Bronchial smooth muscle cell (primary cell): ENCODE measurements around the gene PLA2G6. TPM values are rescaled to one million over a fixed set of nuclear protein-coding genes. Genes with fewer than 3 reads are reported as not detected.

Source experiments
- total RNA-seq: library from RNA; depleted of rRNA; stranded (reverse); fragments of >200 nt; gene quantifications from 2 replicates; pipeline ENCODE4 v1.2.1, GENCODE V29; 2014

PLA2G6 gene, protein sequence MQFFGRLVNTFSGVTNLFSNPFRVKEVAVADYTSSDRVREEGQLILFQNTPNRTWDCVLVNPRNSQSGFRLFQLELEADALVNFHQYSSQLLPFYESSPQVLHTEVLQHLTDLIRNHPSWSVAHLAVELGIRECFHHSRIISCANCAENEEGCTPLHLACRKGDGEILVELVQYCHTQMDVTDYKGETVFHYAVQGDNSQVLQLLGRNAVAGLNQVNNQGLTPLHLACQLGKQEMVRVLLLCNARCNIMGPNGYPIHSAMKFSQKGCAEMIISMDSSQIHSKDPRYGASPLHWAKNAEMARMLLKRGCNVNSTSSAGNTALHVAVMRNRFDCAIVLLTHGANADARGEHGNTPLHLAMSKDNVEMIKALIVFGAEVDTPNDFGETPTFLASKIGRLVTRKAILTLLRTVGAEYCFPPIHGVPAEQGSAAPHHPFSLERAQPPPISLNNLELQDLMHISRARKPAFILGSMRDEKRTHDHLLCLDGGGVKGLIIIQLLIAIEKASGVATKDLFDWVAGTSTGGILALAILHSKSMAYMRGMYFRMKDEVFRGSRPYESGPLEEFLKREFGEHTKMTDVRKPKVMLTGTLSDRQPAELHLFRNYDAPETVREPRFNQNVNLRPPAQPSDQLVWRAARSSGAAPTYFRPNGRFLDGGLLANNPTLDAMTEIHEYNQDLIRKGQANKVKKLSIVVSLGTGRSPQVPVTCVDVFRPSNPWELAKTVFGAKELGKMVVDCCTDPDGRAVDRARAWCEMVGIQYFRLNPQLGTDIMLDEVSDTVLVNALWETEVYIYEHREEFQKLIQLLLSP
- 17.8 and 37.4 TPM in 2 replicates for total RNA-seq

DNA sequence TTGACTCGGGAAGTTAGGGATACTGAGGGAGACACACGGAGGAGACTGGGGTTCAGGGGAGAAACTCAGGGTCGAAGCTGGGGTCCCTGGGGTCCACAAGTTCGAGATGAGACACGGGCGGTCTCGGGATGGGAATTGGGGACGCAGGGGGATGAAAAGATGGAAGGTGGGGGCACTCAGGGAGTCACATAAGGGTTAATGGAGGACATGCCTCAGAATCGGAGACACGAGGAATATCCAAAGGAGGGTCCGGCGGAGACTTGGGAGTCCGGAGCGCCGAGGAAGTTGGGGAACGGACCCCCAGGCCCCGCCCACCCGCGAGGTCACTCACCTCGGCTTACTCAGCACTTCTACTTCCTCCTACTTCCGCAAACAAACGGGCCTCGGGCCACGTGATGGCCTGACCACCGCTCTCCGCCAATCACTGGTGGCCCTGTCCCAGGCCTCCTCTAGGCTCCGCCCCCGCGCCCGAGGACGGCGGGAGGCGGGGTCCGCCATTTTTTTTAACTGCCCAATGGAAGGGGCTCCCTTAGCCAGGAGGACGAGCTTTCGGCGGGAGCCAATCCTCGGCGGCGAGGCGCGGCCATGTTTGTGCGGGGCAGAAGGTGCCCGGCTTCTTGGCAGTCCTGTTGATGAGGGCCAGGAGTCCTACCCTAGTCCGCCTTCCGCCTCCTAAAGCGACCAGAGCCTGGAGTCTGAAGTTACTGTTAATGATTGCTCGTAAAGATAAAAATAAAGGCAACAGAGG is at the start of gene PLA2G6:
Gene PLA2G6, minus strand, starts transcription at position 378 of the 748 bp plus-strand sequence. CDS start 12,404 bp downstream, outside the sequence.

DNA sequence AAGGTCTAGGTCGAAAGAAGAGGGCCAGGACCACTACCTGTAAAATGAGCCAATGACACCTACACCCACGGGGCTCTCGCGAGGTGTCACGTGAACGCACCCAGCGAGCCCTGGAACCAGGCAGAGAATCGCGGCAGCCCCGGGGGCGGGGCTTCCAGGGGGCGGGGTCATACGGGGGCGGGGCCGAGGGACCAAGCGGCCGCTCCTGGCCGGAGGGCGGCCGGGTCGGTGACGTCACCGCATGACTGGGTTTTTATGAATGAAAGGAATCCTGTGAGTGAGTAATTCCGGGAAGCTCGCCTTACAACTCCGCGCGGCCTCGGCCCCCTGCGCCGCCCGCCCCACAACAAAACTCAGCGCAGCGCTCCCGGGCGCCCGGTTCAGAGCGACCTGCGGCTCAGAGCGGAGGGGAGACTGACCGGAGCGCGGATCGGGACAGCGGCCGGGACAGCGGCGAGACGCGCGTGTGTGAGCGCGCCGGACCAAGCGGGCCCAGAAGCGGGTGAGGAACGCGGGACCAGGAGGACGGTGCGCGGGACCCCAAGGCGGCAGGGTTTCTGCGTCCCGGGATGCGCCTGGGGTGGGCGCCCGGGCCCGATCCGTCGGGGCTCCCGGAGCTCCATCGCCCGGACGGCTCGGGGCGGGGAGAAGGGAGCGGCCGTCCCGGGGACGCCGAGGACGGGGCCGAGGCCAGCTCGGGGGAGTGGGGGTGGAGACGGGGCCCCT is 20.2 kb upstream of the PLA2G6 start, which contains the start of gene MAFF:
Gene MAFF, plus strand, starts transcription at position 284 of the 726 bp plus-strand sequence. CDS start 11,860 bp downstream, outside the sequence.

DNA sequence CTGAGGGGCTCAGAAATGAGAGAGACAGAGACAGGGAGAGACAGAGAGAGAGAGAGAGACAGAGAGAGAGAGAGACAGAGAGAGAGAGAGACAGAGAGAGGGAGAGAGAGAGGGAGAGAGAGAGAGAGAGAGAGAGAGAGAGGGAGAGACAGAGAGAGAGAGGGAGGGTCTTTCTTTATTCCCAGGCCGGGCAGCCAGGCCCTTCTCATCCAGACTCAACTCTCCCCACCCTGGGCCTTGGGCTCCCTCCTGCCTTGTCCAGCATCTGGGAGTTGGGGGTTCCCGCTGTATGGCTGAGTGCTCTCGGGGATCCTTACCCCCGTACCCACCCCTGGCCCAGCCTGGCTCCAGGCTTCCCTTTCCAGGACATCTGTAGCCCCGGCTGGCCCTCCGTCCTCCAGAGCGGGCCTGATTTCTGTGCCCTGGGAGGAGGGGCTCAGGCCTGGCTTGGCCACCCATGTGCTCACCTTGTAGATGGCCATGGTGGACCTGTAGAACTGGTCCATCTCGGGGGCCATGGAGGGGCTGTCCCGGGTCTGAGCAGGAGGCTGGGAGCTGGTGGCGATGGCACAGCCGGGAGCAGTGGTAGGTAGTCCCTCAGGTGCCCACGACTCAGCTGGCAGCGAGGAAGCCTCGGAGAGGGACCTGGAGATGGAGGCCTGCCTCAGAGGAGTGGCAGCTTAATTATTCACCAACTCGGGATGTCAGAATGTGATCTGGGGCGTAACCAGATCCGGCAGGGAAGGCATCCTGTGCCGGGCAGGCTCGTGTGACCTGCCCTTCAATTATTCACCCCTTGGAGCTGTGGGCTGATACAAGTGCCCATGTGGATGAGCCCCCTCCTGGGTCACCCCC is 71.4 kb downstream of the PLA2G6 start, which contains the start of gene BAIAP2L2:
Gene BAIAP2L2, minus strand, starts transcription at position 677 of the 855 bp plus-strand sequence. Its CDS starts 159 bp downstream, at position 518.

DNA sequence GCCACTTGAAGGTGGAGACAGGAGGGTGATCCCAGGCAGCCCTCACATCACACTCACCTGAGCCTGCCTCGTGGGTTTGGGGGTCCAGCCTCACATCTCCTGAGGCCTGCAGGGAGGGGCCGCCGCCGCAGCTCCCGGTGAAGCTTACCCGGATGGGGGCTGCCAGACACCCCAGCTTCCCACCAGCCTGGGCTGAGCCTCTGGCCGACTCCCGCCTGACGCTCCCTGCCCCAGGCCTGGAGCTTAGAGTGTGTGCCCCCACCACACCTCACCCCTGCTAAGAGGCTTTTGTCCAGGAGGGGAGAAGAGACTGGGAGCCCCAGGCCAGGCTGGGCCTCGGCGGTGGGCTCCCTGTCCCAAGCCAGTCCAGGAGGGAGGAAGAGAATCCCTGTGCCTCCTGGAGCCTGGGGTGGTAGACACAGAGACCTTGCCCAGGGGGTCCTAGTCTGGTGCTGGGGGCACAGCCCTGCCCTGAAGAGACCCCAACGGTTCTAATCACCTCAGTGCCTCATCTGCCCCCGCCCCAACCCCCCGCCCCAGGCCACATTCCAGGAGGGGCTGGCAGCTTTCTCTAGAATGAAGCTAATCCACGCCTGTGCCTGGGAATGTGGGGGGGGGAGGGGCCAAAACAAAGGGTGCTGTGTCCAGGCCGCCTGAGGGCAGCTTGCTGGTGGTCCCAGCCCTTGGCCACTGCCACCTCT is 97.5 kb downstream of the PLA2G6 start, which contains the start of gene SLC16A8:
Gene SLC16A8, minus strand, starts transcription at position 254 of the 701 bp plus-strand sequence. CDS start 1,311 bp downstream, outside the sequence.

Other genes with a start within 250 kb of the PLA2G6 start
- 0.09 and 0.32 TPM in 2 replicates for gene C22orf23, start 228.2 kb downstream of the PLA2G6 start, total RNA-seq
- gene POLR2F, start 228.1 kb downstream of the PLA2G6 start, total RNA-seq: 64.2 and 72.6 TPM in 2 replicates
- gene SOX10, start 197.3 kb downstream of the PLA2G6 start, total RNA-seq: not detected in 2 replicates
- gene PICK1, start 124.4 kb downstream of the PLA2G6 start, total RNA-seq: 9.6 and 13.4 TPM in 2 replicates
- 0.32 and 0.60 TPM in 2 replicates for gene SLC16A8, start 97.6 kb downstream of the PLA2G6 start, total RNA-seq
- 0.69 and 1.1 TPM in 2 replicates for gene BAIAP2L2, start 71.1 kb downstream of the PLA2G6 start, total RNA-seq
- 9.5 and 15.0 TPM in 2 replicates for gene MAFF, start 20.2 kb upstream of the PLA2G6 start, total RNA-seq
- gene TMEM184B, start 91.2 kb upstream of the PLA2G6 start, total RNA-seq: 14.1 and 15.4 TPM in 2 replicates
- gene CSNK1E, start 135.6 kb upstream of the PLA2G6 start, total RNA-seq: 59.6 and 79.3 TPM in 2 replicates